ENCODE data around the gene AUTS2.

AUTS2 gene

GRCh38 chr7:70834424-70834823 lies 1236.1 kb downstream of the AUTS2 start (continued):
- TF ChIP-seq, protein P1, sequence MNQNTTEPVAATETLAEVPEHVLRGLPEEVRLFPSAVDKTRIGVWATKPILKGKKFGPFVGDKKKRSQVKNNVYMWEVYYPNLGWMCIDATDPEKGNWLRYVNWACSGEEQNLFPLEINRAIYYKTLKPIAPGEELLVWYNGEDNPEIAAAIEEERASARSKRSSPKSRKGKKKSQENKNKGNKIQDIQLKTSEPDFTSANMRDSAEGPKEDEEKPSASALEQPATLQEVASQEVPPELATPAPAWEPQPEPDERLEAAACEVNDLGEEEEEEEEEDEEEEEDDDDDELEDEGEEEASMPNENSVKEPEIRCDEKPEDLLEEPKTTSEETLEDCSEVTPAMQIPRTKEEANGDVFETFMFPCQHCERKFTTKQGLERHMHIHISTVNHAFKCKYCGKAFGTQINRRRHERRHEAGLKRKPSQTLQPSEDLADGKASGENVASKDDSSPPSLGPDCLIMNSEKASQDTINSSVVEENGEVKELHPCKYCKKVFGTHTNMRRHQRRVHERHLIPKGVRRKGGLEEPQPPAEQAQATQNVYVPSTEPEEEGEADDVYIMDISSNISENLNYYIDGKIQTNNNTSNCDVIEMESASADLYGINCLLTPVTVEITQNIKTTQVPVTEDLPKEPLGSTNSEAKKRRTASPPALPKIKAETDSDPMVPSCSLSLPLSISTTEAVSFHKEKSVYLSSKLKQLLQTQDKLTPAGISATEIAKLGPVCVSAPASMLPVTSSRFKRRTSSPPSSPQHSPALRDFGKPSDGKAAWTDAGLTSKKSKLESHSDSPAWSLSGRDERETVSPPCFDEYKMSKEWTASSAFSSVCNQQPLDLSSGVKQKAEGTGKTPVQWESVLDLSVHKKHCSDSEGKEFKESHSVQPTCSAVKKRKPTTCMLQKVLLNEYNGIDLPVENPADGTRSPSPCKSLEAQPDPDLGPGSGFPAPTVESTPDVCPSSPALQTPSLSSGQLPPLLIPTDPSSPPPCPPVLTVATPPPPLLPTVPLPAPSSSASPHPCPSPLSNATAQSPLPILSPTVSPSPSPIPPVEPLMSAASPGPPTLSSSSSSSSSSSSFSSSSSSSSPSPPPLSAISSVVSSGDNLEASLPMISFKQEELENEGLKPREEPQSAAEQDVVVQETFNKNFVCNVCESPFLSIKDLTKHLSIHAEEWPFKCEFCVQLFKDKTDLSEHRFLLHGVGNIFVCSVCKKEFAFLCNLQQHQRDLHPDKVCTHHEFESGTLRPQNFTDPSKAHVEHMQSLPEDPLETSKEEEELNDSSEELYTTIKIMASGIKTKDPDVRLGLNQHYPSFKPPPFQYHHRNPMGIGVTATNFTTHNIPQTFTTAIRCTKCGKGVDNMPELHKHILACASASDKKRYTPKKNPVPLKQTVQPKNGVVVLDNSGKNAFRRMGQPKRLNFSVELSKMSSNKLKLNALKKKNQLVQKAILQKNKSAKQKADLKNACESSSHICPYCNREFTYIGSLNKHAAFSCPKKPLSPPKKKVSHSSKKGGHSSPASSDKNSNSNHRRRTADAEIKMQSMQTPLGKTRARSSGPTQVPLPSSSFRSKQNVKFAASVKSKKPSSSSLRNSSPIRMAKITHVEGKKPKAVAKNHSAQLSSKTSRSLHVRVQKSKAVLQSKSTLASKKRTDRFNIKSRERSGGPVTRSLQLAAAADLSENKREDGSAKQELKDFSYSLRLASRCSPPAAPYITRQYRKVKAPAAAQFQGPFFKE (tag by site-specific recombination; IDR thresholded peaks at IDR 0.05; ENCODE audit: borderline replicate concordance) = no peak
- no peak for TF ChIP-seq ZSCAN16 (tag by site-specific recombination; IDR thresholded peaks at IDR 0.05)

DNA sequence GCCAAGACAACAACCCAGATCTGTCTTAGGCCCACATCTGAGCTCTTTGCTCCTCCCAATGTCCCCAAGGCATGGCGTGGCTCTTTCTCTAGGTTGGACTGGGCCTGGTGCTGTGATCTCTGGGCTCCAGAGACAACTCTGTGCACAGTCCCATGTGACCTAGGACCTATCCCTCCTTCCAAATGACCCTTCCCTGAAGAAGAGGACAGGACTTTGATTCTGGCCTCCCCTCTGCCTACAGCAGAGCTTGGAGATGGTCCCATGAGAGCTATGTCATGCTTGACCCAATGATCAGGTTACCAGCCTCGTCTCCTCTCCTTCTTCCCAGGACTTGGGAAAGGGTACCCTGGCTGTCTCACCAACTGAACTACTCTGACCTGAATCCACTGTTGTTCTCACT lies 1237.4 kb downstream of the AUTS2 start:
- CTCF ChIA-PET = no interaction called here
- Histone ChIP-seq H3K9me3 (ENCODE audit: control insufficient read depth, insufficient read depth, low read depth, low read length) (no peaks in the 10 kb centered on the region), H3K27ac (ENCODE audit: extremely low read depth, low read depth, low read length) (no peak overlapping the region), H3K36me3 (ENCODE audit: control insufficient read depth in 2 of 2, insufficient read depth in 1 of 2, low read length in 2 of 2) (no peaks in the 10 kb centered on the region), H3K4me1 (ENCODE audit: control insufficient read depth, insufficient read depth, low read length) (no peaks in the 10 kb centered on the region), H3K4me3 (ENCODE audit: low read depth, low read length) (no peak overlapping the region)
- TF ChIP-seq ZNF354C (tag by site-specific recombination; IDR thresholded peaks at IDR 0.05; ENCODE audit: borderline replicate concordance, low read depth) (no peak), ZNF362 (tag by site-specific recombination; IDR thresholded peaks at IDR 0.05) (no peak), ZNF148 (tag by site-specific recombination; IDR thresholded peaks at IDR 0.05; ENCODE audit: borderline replicate concordance) (no peak), ZNF530 (tag by site-specific recombination; IDR thresholded peaks at IDR 0.05; ENCODE audit: low read depth) (no peak), ZNF610 (tag by site-specific recombination; IDR thresholded peaks at IDR 0.05; ENCODE audit: borderline replicate concordance) (no peak), ZNF777 (tag by site-specific recombination; IDR thresholded peaks at IDR 0.05; ENCODE audit: borderline replicate concordance) (no peak), ZNF624 (tag by site-specific recombination; IDR thresholded peaks at IDR 0.05) (no peak), ZFP37 (tag by site-specific recombination; IDR thresholded peaks at IDR 0.05) (no peak), ZBTB21 (tag by site-specific recombination; IDR thresholded peaks at IDR 0.05) (no peak), PRDM4 (tag by site-specific recombination; IDR thresholded peaks at IDR 0.05) (no peak), GLI4 (tag by site-specific recombination; IDR thresholded peaks at IDR 0.05) (no peak), ZNF658 (tag by site-specific recombination; IDR thresholded peaks at IDR 0.05) (no peak), IKZF3 (tag by site-specific recombination; IDR thresholded peaks at IDR 0.05) (no peak), ZNF404 (tag by site-specific recombination; IDR thresholded peaks at IDR 0.05) (no peak), ZNF776 (tag by site-specific recombination; IDR thresholded peaks at IDR 0.05; ENCODE audit: borderline replicate concordance) (no peak), ZNF548 (tag by site-specific recombination; IDR thresholded peaks at IDR 0.05) (no peak), ZNF350 (tag by site-specific recombination; IDR thresholded peaks at IDR 0.05) (no peak)
- TF ChIP-seq, protein P2, sequence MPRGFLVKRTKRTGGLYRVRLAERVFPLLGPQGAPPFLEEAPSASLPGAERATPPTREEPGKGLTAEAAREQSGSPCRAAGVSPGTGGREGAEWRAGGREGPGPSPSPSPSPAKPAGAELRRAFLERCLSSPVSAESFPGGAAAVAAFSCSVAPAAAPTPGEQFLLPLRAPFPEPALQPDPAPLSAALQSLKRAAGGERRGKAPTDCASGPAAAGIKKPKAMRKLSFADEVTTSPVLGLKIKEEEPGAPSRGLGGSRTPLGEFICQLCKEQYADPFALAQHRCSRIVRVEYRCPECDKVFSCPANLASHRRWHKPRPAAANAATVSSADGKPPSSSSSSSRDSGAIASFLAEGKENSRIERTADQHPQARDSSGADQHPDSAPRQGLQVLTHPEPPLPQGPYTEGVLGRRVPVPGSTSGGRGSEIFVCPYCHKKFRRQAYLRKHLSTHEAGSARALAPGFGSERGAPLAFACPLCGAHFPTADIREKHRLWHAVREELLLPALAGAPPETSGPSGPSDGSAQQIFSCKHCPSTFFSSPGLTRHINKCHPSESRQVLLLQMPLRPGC (tag by site-specific recombination; IDR thresholded peaks at IDR 0.05) = no peak
- TF ChIP-seq, protein P3, sequence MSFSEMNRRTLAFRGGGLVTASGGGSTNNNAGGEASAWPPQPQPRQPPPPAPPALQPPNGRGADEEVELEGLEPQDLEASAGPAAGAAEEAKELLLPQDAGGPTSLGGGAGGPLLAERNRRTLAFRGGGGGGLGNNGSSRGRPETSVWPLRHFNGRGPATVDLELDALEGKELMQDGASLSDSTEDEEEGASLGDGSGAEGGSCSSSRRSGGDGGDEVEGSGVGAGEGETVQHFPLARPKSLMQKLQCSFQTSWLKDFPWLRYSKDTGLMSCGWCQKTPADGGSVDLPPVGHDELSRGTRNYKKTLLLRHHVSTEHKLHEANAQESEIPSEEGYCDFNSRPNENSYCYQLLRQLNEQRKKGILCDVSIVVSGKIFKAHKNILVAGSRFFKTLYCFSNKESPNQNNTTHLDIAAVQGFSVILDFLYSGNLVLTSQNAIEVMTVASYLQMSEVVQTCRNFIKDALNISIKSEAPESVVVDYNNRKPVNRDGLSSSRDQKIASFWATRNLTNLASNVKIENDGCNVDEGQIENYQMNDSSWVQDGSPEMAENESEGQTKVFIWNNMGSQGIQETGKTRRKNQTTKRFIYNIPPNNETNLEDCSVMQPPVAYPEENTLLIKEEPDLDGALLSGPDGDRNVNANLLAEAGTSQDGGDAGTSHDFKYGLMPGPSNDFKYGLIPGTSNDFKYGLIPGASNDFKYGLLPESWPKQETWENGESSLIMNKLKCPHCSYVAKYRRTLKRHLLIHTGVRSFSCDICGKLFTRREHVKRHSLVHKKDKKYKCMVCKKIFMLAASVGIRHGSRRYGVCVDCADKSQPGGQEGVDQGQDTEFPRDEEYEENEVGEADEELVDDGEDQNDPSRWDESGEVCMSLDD (tag by site-specific recombination; IDR thresholded peaks at IDR 0.05) = no peak
- POLR2A ChIA-PET = no interaction called here
